Mucosa of gallbladder (tissue), 1 donor: ENCODE data around the gene PLAAT4. TPM values are rescaled to one million over a fixed set of nuclear protein-coding genes. Genes with fewer than 3 reads are reported as not detected.
"Not testable (repeated sequence)": the region's sequence is repeated elsewhere in the genome, so short reads cannot be mapped to it uniquely, and the experiment has no call there.

Source experiments
- DNase-seq: peaks from one replicate; pipeline ENCODE4 v3.0.0-alpha.2; 2020; ENCODE audit warnings: low spot score
- total RNA-seq: library from RNA; stranded (reverse); gene quantifications from one replicate; pipeline ENCODE4 v1.2.1, GENCODE V29; 2021
- donor health status: DM: no; HTN: no; CAD: no.

Gene PLAAT4
- total RNA-seq, 1 donor from 2014 or later: 87.0 TPM

GRCh38 chr11:63567044-63567840, 30.6 kb downstream of the PLAAT4 start:
- DNase-seq: no peak

- no peak for DNase-seq
Measured at GRCh38 chr11:63569570-63569969, 33.0 kb downstream of the PLAAT4 start.

GRCh38 chr11:63572026-63572688, 35.5 kb downstream of the PLAAT4 start:
- no peak for DNase-seq

- peak; percentile 78 for DNase-seq
Measured at GRCh38 chr11:63573881-63574855, 37.6 kb downstream of the PLAAT4 start.

GRCh38 chr11:63574856-63575602, 38.4 kb downstream of the PLAAT4 start:
- DNase-seq: no peak

- DNase-seq: not testable (repeated sequence)
Measured at GRCh38 chr11:63578882-63579281, 42.3 kb downstream of the PLAAT4 start.

- not testable (repeated sequence) for DNase-seq
Measured at GRCh38 chr11:63581224-63581623, 44.6 kb downstream of the PLAAT4 start.

GRCh38 chr11:63583357-63583677, 46.7 kb downstream of the PLAAT4 start:
- DNase-seq: no peak

GRCh38 chr11:63586451-63587166, 50.0 kb downstream of the PLAAT4 start:
- no peak for DNase-seq

- no peak for DNase-seq
Measured at GRCh38 chr11:63589000-63589399, 52.4 kb downstream of the PLAAT4 start.

GRCh38 chr11:63590024-63590788, 53.6 kb downstream of the PLAAT4 start:
- DNase-seq: peak; percentile 9

- no peak for DNase-seq
Measured at GRCh38 chr11:63592975-63593395, 56.4 kb downstream of the PLAAT4 start.

- DNase-seq: no peak
Measured at GRCh38 chr11:63595296-63595695, 58.7 kb downstream of the PLAAT4 start.

Other genes starting within 250 kb of the PLAAT4 start
- 0.72 TPM for gene SLC22A9, start 167.0 kb upstream of the PLAAT4 start, total RNA-seq
- gene PLAAT5, start 45.6 kb upstream of the PLAAT4 start, total RNA-seq: 1.7 TPM
- gene LGALS12, start 30.7 kb upstream of the PLAAT4 start, total RNA-seq: 0.26 TPM
- gene PLAAT2, start 26.6 kb downstream of the PLAAT4 start, total RNA-seq: 2.1 TPM
- 91.8 TPM for gene PLAAT3, start 77.6 kb downstream of the PLAAT4 start, total RNA-seq
- 59.4 TPM for gene ATL3, start 134.6 kb downstream of the PLAAT4 start, total RNA-seq
- 107 TPM for gene RTN3, start 144.7 kb downstream of the PLAAT4 start, total RNA-seq
- gene ZFTA, start 232.0 kb downstream of the PLAAT4 start, total RNA-seq: 30.7 TPM